ENCODE data around the gene COL13A1. TPM values are rescaled to one million over a fixed set of nuclear protein-coding genes. Genes with fewer than 3 reads are reported as not detected.

COL13A1 gene
- total and polyA plus RNA-seq, 12 donors = 0.54 to 7.6 (median 1.9) TPM

- Histone ChIP-seq H3K36me3 (replicated peaks in 1 of 2) (no peaks in the 10 kb centered on the region), H3K27me3 (no peaks in the 10 kb centered on the region), H3K27ac (no peak overlapping the region), H3K4me1 (replicated peaks in 1 of 2) (no peaks in the 10 kb centered on the region), H3K4me3 (no peak overlapping the region), H3K9me3 (replicated peaks in 1 of 3) (no peaks in the 10 kb centered on the region)
- TF ChIP-seq, protein P1, sequence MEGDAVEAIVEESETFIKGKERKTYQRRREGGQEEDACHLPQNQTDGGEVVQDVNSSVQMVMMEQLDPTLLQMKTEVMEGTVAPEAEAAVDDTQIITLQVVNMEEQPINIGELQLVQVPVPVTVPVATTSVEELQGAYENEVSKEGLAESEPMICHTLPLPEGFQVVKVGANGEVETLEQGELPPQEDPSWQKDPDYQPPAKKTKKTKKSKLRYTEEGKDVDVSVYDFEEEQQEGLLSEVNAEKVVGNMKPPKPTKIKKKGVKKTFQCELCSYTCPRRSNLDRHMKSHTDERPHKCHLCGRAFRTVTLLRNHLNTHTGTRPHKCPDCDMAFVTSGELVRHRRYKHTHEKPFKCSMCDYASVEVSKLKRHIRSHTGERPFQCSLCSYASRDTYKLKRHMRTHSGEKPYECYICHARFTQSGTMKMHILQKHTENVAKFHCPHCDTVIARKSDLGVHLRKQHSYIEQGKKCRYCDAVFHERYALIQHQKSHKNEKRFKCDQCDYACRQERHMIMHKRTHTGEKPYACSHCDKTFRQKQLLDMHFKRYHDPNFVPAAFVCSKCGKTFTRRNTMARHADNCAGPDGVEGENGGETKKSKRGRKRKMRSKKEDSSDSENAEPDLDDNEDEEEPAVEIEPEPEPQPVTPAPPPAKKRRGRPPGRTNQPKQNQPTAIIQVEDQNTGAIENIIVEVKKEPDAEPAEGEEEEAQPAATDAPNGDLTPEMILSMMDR (IDR thresholded peaks at IDR 0.05) = no peak
- no peak for TF ChIP-seq POLR2A (IDR thresholded peaks at IDR 0.05)
- peak in 1 of 7 donors; percentile 22 for DNase-seq
- intact Hi-C loops (cut with DNase I) = no loop called here
- 85 to 90% (median 89%) methylated on average over 5 to 6 of the region's 6 CpGs for WGBS, 4 donors
These were observed 23.9 kb downstream of the COL13A1 start for GRCh38 chr10:69825604-69826003.

- Histone ChIP-seq H3K4me1 (replicated peaks in 1 of 2) (no peaks in the 10 kb centered on the region), H3K36me3 (replicated peaks in 1 of 2) (no peaks in the 10 kb centered on the region), H3K4me3 (no peak overlapping the region), H3K27me3 (no peaks in the 10 kb centered on the region), H3K9me3 (replicated peaks in 1 of 3) (no peaks in the 10 kb centered on the region), H3K27ac (no peak overlapping the region)
- peak in 1 of 7 donors; percentile 30 for DNase-seq
- intact Hi-C loops (cut with DNase I) = no loop called here
- WGBS, 4 donors = 86 to 89% (median 87%) methylated on average over 8 to 9 of the region's 9 CpGs
- TF ChIP-seq, protein P1 (IDR thresholded peaks at IDR 0.05) = no peak
- TF ChIP-seq POLR2A (IDR thresholded peaks at IDR 0.05) = no peak
These were observed 24.4 kb downstream of the COL13A1 start for GRCh38 chr10:69826094-69826493.

GRCh38 chr10:69826789-69827554 lies 25.3 kb downstream of the COL13A1 start:
- Histone ChIP-seq H3K9me3 (replicated peaks in 1 of 3) (no peaks in the 10 kb centered on the region), H3K36me3 (replicated peaks in 1 of 2) (no peaks in the 10 kb centered on the region), H3K27me3 (no peaks in the 10 kb centered on the region), H3K4me1 (replicated peaks in 1 of 2) (no peaks in the 10 kb centered on the region), H3K27ac (no peak overlapping the region), H3K4me3 (no peak overlapping the region)
- TF ChIP-seq POLR2A (IDR thresholded peaks at IDR 0.05) = no peak
- TF ChIP-seq, protein P1 (IDR thresholded peaks at IDR 0.05) = no peak
- intact Hi-C loops (cut with DNase I) = no loop called here
- 83 to 93% (median 85%) methylated on average over 7 of the region's 7 CpGs for WGBS, 4 donors
- DNase-seq = no peak

- H3K9me3 ChIP-seq (replicated peaks in 1 of 3) = no peaks in the 10 kb centered on the region
- H3K27ac ChIP-seq = no peak overlapping the region
- no peak for DNase-seq
- WGBS, 4 donors = 73 to 84% (median 76%) methylated on average over 9 of the region's 9 CpGs
- TF ChIP-seq POLR2A (IDR thresholded peaks at IDR 0.05) = no peak
- no peaks in the 10 kb centered on the region for H3K4me1 ChIP-seq (replicated peaks in 1 of 2)
- no peaks in the 10 kb centered on the region for H3K36me3 ChIP-seq (replicated peaks in 1 of 2)
- H3K4me3 ChIP-seq = no peak overlapping the region
- H3K27me3 ChIP-seq = no peaks in the 10 kb centered on the region
- intact Hi-C loops (cut with DNase I) = no loop called here
These were observed 26.6 kb downstream of the COL13A1 start for GRCh38 chr10:69828144-69828870.

Measured in adrenal gland (tissue), 12 donors.